ENCODE data around the gene BPIFA1.

Gene BPIFA1

DNA sequence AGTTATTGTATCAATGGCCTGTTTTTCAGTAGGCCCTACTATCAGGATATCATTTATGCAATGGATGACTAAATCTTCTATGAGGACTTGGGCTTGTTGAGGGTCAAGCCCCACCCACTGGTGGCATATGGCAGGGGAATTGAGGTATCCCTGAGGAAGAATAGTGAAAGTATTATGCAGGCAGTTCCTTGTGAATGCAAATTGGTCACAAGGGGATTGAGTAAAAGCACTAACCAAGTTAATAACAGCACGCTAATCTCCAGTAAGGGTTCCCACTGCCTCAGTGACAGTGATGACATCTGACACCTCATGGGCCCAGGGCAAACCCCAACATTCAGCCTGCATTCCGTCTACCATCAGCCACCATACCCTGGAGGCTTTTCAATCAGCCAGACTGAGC, 14.9 kb downstream of the BPIFA1 start:
- DNase-seq (ENCODE audit: low read depth in 2 of 2), result no peak
- TF ChIP-seq, protein P1, sequence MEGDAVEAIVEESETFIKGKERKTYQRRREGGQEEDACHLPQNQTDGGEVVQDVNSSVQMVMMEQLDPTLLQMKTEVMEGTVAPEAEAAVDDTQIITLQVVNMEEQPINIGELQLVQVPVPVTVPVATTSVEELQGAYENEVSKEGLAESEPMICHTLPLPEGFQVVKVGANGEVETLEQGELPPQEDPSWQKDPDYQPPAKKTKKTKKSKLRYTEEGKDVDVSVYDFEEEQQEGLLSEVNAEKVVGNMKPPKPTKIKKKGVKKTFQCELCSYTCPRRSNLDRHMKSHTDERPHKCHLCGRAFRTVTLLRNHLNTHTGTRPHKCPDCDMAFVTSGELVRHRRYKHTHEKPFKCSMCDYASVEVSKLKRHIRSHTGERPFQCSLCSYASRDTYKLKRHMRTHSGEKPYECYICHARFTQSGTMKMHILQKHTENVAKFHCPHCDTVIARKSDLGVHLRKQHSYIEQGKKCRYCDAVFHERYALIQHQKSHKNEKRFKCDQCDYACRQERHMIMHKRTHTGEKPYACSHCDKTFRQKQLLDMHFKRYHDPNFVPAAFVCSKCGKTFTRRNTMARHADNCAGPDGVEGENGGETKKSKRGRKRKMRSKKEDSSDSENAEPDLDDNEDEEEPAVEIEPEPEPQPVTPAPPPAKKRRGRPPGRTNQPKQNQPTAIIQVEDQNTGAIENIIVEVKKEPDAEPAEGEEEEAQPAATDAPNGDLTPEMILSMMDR (IDR thresholded peaks at IDR 0.05; ENCODE audit: low read depth, low read length), result no peak

DNA sequence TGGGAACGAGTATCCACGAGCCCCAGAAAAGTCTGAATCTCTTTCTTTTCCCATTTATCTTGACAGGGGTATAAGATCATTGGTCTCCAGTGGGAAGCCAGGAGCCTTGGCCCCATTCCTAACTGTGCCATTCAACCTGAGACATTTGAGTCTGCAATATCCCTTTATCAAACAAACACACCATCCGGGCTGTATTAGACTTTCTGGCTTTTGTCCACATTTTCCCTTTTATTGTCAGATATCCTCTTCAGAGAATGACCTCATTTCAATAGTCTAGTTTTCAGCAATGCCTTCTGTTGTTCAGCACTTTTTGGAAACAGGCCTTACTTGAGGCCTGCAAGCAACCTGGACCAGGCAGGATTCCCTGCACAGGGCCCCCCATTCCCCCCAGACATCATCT, 15.7 kb downstream of the BPIFA1 start:
- TF ChIP-seq, protein P1 (IDR thresholded peaks at IDR 0.05; ENCODE audit: low read depth, low read length), result no peak
- DNase-seq (ENCODE audit: low read depth in 2 of 2), result no peak
- H3K4me3 ChIP-seq (replicated peaks in 1 of 2; ENCODE audit: low read depth in 2 of 2, low read length in 2 of 2), result no peak overlapping the region

More for the DNA sequence above, 14.9 kb downstream of the BPIFA1 start:
- H3K4me3 ChIP-seq (replicated peaks in 1 of 2; ENCODE audit: low read depth in 2 of 2, low read length in 2 of 2), result no peak overlapping the region

DNA sequence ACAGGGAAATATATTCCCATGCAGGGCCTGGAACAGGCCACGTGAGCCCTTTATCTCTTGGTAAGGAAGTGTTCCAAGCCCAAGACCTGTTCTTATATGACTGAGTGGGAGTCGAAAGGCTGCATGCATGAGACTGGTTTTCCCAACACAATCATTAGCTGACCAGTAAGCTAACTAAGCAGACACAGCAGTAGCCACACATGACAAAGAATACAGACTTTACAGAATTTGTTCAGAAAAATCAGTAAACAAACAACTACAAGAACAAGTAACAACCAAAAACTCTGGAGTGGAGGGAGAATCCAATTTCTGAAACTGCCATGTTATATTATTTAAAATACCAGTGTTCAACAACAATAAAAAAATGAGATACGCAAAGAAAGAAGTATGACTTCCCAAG, 16.7 kb downstream of the BPIFA1 start:
- no peak overlapping the region for H3K4me3 ChIP-seq (replicated peaks in 1 of 2; ENCODE audit: low read depth in 2 of 2, low read length in 2 of 2)
- TF ChIP-seq, protein P1 (IDR thresholded peaks at IDR 0.05; ENCODE audit: low read depth, low read length), result no peak
- no peak for DNase-seq (ENCODE audit: low read depth in 2 of 2)

DNA sequence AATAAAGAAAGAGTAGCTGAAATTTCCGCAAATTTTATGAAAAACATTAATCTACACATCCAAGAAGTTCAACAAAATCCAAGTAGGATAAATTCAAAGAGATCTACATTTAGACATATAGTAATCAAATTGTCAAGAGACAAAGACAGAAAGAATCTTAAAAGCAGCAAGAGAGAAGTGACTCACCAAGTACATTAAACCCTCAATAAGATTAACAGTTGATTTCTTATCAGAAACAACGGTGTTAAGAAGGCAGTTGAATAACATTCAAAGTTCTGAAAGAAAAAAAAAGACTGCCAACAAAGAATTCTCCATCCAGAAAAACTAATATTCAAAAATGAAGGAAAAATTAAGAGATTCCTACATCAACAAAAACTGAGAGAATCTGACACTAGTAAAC, 19.2 kb downstream of the BPIFA1 start:
- DNase-seq (ENCODE audit: low read depth in 2 of 2), result no peak
- TF ChIP-seq, protein P1 (IDR thresholded peaks at IDR 0.05; ENCODE audit: low read depth, low read length), result no peak

DNA sequence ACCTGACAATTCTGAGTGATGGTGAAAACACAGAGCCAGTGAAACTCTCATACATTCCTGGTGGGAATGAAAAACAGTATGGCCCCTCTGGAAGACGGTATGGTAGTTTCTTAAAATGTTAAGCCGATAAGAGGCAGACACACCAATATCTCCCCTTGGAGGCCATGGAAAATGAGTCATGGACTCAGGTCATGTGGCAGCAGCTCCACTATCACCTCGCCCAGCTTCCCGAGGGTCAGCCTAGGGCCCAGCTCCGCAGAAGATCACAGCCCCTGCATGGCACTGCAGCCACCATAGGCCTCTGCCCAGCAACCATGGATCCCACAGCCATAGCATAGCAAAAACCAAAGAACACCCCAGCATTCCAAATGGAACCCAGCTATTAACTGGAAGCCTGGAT, 21.4 kb downstream of the BPIFA1 start:
- TF ChIP-seq, protein P1 (IDR thresholded peaks at IDR 0.05; ENCODE audit: low read depth, low read length), result no peak
- DNase-seq (ENCODE audit: low read depth in 2 of 2), result no peak

More for the DNA sequence above, 19.2 kb downstream of the BPIFA1 start:
- no peak overlapping the region for H3K4me3 ChIP-seq (replicated peaks in 1 of 2; ENCODE audit: low read depth in 2 of 2, low read length in 2 of 2)

DNA sequence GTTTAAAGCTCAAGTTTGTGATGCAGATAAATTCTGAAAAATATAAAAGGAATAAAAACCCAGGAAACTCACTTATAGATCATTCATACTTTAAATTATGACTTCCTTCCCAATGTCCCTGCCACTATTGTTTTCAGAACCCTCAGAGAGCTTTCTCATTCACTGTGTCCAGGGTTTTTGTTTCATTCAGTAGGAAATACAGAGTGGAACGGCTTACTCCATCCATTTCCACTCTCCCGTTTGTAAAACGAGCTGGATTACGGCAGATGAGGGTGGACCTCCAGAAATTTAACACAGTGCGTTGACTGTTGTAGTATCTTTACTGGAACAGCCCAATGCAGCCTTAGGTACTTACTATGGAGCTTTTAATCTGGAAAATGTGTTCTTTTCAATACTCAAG, 23.6 kb downstream of the BPIFA1 start:
- TF ChIP-seq, protein P1 (IDR thresholded peaks at IDR 0.05; ENCODE audit: low read depth, low read length), result no peak
- H3K4me3 ChIP-seq (replicated peaks in 1 of 2; ENCODE audit: low read depth in 2 of 2, low read length in 2 of 2), result no peak overlapping the region
- DNase-seq (ENCODE audit: low read depth in 2 of 2), result no peak

More for the DNA sequence above, 21.4 kb downstream of the BPIFA1 start:
- H3K4me3 ChIP-seq (replicated peaks in 1 of 2; ENCODE audit: low read depth in 2 of 2, low read length in 2 of 2), result no peak overlapping the region

DNA sequence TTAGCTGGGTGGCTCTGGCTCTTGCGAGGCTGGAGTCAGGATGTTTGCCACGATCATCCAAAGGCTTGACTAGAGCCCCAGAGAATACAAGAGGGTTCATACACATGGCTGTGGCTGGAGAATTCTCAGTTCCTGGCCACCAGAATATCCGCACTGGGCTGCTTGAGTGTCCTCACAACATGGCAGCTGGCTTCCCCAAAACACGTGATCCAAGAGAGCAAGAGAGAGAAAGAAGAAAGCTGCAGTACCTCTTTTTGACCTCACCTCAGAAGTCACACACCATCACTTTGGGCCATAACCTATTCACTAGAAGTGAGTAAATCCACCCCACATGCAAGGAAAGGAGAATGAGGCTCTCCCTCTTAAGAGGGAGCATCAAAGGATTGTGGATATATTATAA, 25.7 kb downstream of the BPIFA1 start:
- TF ChIP-seq, protein P1 (IDR thresholded peaks at IDR 0.05; ENCODE audit: low read depth, low read length), result peak; percentile 0
- H3K4me3 ChIP-seq (replicated peaks in 1 of 2; ENCODE audit: low read depth in 2 of 2, low read length in 2 of 2), result no peak overlapping the region
- peak in 1 of 2 donors; percentile 4 for DNase-seq (ENCODE audit: low read depth in 2 of 2)

All from cardiac fibroblast (primary cell).